Stimulated activated CD8-positive, alpha-beta memory T cell treated with anti-CD3 and anti-CD28 coated beads, Interleukin-4, amount 100 ng/mL, for 1 hour (primary cell): ENCODE results near the gene ACTRT2.

ENCODE experiments used
- DNase-seq, 2 donors: peaks; one replicate each; pipeline ENCODE4 v3.0.0-alpha.2; 2020; ENCODE audit warnings: low read depth in 2 of 2, low spot score in 1 of 2

Gene ACTRT2

GRCh38 chr1:2983706-2984398, 37.4 kb upstream of the ACTRT2 start:
- no peak for DNase-seq

GRCh38 chr1:2984399-2985061, 36.7 kb upstream of the ACTRT2 start:
- DNase-seq = no peak

- DNase-seq = no peak
These were observed 36.2 kb upstream of the ACTRT2 start for GRCh38 chr1:2985067-2985561.

- DNase-seq = no peak
These were observed 35.3 kb upstream of the ACTRT2 start for GRCh38 chr1:2985694-2986548.

- no peak for DNase-seq
These were observed 34.5 kb upstream of the ACTRT2 start for GRCh38 chr1:2986549-2987305.

- DNase-seq = no peak
These were observed 33.5 kb upstream of the ACTRT2 start for GRCh38 chr1:2987773-2988172.

GRCh38 chr1:2988256-2988655, 33.0 kb upstream of the ACTRT2 start:
- DNase-seq = no peak

- DNase-seq = no peak
These were observed 32.1 kb upstream of the ACTRT2 start for GRCh38 chr1:2989185-2989584.

GRCh38 chr1:2989976-2990375, 31.3 kb upstream of the ACTRT2 start:
- DNase-seq = no peak

GRCh38 chr1:2990376-2991115, 30.7 kb upstream of the ACTRT2 start:
- DNase-seq = no peak

- no peak for DNase-seq
These were observed 29.3 kb upstream of the ACTRT2 start for GRCh38 chr1:2991753-2992495.

GRCh38 chr1:2998503-2999100, 22.7 kb upstream of the ACTRT2 start:
- no peak for DNase-seq

GRCh38 chr1:2999138-2999537, 22.1 kb upstream of the ACTRT2 start:
- no peak for DNase-seq

GRCh38 chr1:2999571-2999970, 21.7 kb upstream of the ACTRT2 start:
- DNase-seq = no peak

- DNase-seq = no peak
These were observed 21.1 kb upstream of the ACTRT2 start for GRCh38 chr1:3000214-3000613.

- DNase-seq = no peak
These were observed 20.4 kb upstream of the ACTRT2 start for GRCh38 chr1:3000671-3001470.

- DNase-seq = no peak
These were observed 19.6 kb upstream of the ACTRT2 start for GRCh38 chr1:3001471-3002348.
